GM19395 (cell line): Measurements from ENCODE around the gene SCAMP1.
"Not testable (repeated sequence)": the region's sequence is repeated elsewhere in the genome, so short reads cannot be mapped to it uniquely, and the experiment has no call there.

Experiments used
- ATAC-seq: cut with Tn5 transposase; IDR thresholded peaks from one replicate; pipeline ENCODE4 v1.9.1; 2021; ENCODE audit warnings: mild to moderate bottlenecking, moderate library complexity; ENCODE audit not compliant: unreplicated experiment

SCAMP1 gene

DNA sequence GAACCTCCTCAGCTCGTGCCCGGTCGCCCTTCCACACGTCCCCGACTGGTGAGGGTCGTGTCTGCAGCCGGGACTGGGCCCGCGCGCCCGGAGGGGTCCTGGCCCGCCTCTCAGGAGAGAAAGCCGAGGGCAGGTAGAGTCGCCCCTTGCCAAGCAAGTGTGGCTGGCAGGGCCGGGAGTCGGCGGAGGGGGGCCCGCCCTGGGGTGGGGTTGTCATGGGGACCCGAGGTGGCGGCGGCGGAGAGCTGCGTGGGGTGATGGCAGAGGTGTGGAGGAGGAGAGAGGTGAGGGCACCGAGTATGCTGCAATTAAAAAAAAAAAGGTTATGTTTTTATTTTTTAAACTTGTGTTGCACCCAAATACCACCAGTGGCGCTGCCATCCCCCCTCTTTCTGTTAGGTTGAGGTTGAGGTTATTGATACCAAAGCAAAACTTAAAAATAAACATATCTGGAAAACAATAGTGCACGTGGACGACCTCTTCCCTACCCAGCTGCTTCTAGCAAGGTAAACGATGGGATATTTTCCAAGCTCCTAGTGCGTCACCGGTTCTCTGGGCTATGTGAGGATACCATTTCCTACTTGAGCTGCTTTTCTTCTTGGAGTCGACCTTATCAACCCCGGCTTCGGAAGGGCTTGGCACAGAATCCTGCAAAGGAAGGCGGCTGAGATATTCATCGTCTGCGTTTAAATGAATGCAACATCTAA lies 660 bp downstream of the SCAMP1 start:
- peak; percentile 35 for ATAC-seq

DNA sequence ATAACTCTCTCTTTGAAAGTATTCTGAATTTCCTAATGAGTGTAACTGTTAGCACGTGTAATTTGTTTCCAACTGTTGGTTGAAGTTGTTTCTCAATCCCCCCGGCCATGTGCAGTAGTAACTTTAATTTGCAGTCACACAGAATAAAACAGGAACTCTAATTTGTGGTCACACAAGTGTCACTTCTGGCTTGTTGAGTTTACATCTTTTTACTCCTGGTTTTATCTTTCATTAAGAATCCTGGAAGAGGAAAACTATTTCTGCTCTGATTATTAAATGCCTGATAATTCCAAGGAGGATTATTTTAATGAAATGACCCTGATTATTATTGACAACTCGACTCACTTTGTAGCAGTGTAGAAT lies 1.2 kb downstream of the SCAMP1 start:
- ATAC-seq = no peak

DNA sequence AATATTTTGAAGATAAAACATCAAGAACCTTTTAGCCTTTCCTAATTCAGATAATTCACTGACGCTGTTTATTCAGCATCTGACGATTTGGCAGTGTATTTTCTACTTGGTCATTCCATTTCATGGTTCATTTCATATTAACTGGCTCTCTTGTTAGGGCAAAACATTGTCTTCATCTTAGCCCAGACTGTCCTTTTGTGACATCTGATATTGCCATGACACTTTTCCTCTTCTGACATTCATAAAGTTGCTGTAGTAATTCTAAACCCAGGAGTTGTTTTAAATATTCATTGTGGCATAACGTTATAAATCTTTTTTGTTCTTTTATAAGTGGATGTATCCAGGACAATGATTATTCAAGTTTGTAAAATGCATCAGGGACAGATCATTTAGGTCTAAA lies 1.8 kb downstream of the SCAMP1 start:
- no peak for ATAC-seq

DNA sequence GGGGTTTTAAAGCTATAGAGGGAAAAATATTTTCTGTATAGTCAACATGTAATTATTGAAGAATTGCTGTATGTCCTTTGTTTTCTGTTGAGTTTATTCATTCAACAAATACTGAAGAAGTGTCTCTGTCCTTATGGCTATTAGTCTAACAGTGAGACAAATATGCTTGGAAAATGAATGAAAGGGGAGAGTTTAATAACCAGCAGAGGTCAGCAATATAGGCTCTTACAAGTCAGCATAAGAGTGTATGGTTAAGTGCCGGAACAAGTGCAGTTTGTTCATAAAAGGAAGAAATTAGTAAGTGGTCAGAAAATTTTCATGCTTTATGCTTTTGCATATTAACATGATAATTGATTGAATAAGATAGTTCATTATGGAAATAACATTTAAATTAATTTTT lies 3.6 kb downstream of the SCAMP1 start:
- no peak for ATAC-seq

GRCh38 chr5:78367318-78367991 lies 7.0 kb downstream of the SCAMP1 start:
- ATAC-seq = no peak

DNA sequence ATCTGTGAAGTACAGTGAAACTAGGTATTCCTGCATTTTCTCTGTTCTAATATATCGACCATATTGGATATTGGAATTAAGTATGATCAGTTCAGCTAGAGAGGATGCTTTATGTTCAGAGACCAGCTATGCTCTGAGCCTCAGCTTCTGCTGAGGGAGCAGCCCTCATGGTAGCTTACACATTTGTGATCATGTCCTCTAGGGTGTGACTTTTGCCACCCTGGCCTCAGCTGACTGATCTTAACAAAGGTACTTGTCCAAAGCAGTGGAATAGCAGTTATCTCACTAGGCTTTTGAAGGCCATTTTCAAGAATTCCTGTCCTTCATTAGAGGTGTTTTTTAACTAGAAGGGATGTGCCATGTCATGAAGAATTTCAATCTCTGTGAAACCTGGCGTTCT lies 9.3 kb downstream of the SCAMP1 start:
- no peak for ATAC-seq

- no peak for ATAC-seq
Measured at GRCh38 chr5:78373231-78373630, 12.8 kb downstream of the SCAMP1 start.

DNA sequence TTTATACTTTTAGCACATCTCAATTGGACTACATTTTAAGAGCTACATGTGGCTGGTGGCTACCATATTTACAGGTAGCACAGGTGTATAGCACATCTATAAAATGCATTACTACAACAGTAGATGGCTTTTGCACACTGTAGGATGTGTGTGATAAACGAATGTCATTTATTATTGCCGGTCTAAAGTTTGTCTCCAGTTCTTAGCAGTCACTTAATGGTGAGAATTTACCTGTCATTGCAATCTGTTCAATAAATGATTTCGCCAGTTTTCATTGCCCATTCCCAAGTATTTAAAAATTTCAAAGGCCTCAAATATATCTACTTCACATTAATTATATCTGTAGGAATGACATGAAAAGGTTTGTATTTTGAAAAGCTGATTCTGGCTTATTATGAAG lies 15.9 kb downstream of the SCAMP1 start:
- ATAC-seq = no peak

- ATAC-seq = no peak
Measured at GRCh38 chr5:78377056-78377717, 16.8 kb downstream of the SCAMP1 start.

DNA sequence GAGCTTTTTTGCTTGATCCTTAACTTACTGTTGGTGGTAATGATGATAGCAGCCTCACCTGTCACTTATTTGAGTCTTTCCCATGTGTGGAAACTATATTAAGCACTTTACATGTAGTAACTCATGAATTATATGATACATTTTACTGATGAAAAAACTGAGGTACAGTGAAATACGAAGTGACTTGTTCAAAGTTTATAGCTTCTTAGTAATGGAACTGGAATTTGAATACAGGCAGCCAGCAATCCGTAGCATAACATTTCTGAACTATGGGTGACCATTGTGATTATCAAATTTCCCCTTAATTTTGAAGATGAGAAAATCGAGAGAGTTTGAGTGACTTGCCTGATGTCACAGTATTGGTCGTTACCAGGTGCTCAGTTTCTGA lies 17.3 kb downstream of the SCAMP1 start:
- ATAC-seq = no peak

DNA sequence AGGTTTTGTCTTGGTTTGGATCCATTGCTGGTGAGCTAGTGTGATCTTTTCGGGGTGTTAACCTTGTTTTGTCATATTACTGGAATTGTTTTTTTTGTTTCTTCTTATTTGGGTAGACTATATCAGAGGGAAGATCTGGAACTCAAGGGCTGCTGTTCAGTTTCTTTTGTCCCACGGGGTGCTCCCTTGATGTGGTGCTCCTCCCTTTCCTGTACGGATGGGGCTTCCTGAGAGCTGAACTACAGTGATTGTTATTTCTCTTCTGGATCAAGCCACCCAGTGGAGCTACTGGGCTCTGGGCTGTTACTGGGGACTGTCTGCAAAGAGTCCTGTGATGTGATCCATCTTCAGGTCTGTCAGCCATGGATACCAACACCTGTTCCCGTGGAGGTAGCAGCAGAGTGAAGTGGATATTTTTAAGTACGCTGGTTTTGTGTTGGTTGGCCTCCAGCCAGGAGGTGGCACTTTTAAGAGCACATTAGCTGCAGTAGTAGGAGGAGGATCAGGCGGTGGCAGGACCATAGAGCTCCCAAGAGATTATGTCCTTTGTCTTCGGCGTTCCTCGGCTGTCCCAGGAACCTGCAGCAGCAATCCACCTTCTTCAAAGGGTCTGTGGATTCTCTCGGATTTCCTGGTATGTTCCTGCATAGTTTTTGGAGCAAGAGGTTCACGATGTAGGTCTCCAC lies 27.2 kb downstream of the SCAMP1 start:
- ATAC-seq = no peak

- ATAC-seq = not testable (repeated sequence)
Measured at GRCh38 chr5:78391357-78391756, 30.9 kb downstream of the SCAMP1 start.

GRCh38 chr5:78397831-78398230 lies 37.4 kb downstream of the SCAMP1 start:
- no peak for ATAC-seq

- ATAC-seq = no peak
Measured at GRCh38 chr5:78399116-78399515, 38.7 kb downstream of the SCAMP1 start.

- peak; percentile 41 for ATAC-seq
Measured at GRCh38 chr5:78404682-78405293, 44.4 kb downstream of the SCAMP1 start.

GRCh38 chr5:78405829-78406750 lies 45.7 kb downstream of the SCAMP1 start:
- ATAC-seq = peak; percentile 73

GRCh38 chr5:78407458-78407857 lies 47.0 kb downstream of the SCAMP1 start:
- no peak for ATAC-seq

DNA sequence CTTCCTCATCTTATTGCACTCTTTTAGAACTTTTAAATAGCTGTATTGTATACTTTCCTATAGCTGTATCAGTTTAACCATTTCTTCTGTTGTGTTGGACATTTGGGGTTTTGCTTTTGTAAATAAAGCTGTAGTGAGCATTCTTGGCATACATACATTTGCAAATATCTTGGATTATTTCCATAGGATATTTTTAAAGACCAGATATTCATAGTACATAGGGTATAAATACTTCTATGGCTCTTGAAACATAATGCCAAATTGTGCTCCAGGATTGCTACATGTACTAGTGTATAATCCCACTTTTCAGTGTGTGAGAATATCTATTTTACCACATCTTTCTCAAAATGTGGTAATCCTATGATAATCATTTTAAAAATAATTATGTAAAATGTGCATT lies 51.2 kb downstream of the SCAMP1 start:
- ATAC-seq = no peak

DNA sequence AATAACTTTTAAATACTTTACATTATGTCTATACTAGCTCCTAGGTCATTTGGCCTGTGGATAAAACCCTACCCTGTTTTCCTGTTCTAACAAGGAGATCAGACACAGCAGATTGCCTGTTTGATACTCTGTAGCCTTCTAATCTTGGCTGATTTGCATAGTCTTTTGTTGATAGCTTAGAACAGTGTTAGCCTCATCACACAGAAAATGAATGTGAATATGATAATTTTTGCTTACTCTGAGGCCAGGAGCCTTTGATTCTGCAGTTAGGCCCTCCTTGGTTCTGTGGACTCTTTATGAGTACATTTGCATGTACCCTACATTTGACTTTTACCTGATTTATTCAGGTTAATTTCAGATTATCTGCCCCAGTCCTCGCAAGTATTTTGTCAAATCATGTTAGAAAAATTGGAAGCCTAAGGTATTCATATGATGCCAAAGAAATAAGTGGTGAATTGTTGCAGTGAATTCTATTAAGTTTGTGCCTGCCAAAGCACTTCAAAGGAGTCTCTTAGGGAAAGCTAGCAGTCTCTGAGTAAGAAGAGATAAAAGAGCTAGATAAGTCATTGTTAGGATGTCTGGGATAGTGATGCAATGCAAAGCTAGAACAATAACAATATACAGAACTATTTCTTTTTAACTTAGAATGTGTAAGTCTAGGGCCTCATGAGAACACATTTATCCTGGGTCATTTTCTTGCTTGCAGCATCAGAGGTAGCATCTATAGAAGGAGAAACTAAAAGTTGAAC lies 56.4 kb downstream of the SCAMP1 start:
- ATAC-seq = no peak
